NCI-H2196 (cell line): ENCODE results near the gene TBC1D1.

Source experiments
- DNase-seq: peaks from one replicate; lab custom pipeline; 2025; ENCODE audit not compliant: unreplicated experiment; lab: John Stamatoyannopoulos, UW

TBC1D1 gene

DNA sequence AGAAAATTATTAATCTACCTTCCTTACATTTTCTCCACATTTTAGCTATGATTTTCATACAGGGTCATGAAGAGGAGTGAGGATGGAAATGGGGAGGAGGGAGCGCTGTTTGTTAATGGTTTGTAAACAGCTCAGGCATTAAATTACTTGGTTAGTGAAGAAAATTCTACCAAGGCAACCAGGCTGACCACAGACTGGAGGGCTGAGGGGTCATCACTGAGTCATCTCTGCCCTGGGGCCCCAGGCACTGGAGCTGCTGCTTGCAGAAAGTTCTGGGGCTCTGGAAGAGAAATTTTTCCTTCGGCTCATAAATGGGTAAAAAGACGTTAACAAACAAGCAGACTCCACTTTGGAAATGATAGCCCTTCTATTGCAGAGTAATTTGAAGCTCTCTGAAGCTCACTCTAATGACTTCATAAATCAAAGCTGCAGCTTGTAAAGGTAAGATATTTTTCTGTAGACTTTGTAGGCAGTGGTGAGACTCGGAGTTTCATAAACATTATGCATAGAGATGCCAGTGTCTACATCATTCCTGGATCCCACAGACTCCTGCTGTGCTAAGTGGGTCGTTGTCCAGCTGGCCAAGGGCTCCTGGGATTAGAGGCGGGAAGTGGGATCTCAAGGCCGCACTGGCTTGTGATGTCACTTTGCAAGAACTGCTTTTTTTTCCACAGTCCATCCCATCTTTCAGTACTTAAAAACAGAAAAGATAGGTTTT is 228.9 kb downstream of the TBC1D1 start:
- peak; percentile 11 for DNase-seq

DNA sequence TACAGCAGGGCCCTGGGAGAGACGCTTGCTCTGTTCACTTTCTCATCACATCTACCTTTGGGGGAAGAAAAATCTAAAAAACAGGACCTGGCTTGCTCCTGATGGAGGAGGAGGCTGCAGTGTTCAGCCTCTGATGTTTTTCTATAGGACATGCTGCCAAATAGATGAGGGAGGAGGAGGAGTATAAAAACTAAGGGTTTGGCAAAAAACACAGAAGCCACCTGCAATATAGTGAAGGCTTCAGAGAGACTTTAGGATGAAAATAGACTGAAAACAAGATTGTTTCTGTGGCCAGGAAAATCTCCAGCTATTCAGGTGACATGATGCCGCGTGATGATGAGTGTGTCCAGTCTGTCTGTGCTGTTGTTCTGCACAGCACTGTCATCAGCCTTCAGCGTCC is 229.9 kb downstream of the TBC1D1 start:
- no peak for DNase-seq

DNA sequence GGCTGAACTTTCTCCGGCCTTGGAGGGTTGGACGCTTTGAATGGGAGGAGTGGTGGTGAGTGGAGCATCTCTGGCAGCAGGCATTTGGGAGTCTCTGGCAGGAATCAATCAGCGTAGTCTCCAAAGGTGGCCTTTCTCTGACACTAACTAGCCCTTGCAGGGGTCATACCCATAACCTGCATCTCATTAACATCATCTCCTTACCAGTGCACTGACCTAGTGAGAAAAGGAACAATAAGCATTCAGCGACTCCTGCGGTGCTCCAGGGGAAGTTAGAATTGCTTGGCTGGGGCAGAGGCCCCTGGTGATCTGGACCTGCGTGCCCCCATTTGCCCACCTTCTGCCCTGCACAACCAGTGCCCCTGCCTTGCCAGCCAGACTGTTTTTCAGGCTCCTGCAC is 231.2 kb downstream of the TBC1D1 start:
- DNase-seq, result no peak

DNA sequence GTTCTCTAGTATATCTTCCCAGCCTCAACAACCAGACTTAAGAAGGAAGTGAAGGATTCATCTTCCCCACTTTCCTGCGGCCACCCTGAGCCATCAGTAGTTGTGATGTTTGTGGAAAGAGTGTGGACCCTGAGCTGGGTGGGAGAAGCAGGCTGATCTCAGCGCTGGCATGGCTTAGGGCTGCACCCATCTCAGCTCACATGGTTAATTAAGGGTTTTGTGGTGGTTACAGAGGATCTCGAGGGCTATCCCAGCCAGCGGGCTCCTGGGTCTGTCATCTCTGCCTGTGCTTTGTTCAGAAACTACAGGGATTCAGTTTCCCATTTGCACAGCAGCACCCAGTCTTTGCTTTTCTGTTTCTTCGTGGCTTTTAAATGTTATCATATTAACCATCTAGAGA is 232.7 kb downstream of the TBC1D1 start:
- DNase-seq, result no peak

DNA sequence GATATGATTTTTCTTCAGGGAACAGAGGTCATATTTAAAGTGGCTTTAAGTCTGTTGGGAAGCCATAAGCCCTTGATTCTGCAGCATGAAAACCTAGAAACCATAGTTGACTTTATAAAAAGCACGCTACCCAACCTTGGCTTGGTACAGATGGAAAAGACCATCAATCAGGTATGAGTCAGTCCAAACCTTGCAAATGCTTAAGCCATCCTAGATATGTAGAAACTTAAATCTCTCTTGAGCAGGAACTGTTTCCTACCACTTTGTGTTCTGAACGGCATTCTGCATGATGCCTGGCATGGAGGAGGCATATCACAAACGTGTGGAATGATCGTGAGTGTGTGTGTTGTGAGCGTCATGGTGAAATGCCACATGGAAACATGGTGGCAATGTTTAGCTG is 234.1 kb downstream of the TBC1D1 start:
- no peak for DNase-seq

DNA sequence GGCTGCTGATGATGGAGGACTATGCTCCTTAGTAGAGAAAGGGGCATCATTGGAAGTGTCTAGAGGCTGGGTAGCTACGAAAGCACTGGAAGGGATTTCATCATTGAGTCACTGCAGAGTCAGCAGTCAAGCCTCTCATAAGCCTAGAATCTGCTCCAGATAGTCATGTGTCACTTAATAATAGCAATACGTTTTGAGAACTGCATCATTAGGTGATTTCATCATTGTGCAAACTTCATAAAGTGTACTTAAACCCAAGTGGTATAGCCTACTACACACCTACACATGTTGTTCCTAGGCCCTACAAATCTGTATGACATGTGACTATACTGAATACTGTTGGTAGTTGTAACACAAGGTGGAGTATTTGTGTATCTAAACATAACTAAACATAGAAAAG is 234.9 kb downstream of the TBC1D1 start:
- no peak for DNase-seq

DNA sequence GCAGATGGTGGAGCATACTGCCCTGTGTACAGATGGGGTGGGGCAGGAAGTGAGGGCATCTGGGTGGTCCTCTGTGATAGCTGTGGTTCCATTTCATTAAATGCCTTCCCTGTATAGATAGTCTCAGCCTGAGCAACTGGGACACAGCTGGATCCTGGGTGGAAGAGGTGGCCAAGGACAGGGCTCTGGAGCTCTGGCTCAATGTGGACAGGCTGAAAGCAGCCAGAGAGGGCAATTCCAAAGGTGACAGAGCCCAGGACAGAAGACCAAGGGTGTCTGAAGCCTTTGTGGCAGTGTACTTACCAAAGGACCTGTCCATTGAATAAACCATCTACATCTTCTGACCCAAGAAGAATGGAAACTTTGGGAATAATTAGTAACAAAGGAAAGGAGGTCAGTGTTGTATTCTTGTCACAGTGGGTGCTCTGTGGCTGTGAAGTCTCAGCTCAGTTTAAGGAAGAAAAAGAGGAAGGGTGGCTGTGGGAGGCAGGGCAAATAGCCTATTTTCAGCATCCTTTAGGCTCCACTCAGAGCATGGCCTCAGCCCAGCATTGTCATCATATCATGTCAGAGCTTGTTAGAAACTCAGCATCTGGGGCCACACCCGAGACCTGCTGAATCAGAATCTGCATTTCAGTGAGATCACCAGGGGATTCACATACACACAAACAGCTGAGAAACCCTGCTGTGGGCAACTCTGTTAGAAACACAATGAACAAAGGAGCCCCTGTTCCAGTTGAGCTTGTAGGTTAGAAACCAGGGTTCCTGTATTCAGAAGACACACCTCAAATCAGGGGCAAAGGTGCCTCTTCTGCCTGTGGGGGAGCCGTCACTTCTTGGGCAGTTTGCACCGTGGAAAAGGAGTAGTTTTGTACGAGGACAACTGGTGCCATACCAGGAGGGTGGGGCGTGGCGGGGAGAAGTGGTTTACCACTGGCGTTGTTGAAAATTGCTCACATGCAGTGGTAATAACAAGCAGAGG is 237.9 kb downstream of the TBC1D1 start:
- DNase-seq, result no peak

DNA sequence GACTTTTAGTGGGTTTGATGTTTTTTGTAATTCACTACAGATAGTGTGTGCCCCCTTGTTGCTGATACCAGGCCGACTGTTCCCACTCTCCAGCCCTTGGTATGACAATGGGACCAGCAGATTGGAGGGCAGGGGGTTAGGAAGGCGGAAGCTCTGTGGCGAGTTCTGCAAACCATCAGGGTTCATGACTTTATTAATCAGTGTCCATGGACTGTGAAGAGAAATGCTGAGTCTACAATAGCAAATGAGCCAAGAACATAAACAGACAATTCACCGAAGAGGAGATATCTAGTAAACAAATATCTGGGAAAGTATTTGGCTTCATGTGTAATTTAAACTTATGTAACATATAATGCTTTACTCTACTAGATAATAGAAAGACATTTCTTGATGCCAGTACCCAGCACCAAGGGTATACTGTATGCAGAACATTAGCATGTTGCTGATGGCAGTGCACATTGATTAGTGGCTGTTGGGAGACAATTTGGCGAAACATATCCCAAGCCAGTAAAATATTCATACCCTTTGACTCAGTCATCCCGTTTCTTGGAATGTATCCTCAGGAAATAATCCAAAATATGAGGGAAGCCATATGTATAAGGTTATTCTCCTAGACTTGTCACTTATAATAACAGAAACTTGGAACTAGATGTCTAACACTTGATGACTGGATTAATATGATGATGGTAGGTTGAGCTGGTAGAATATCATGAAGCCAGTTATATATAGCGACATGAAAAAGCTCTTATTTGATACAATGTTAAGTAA is 238.8 kb downstream of the TBC1D1 start:
- DNase-seq, result no peak

DNA sequence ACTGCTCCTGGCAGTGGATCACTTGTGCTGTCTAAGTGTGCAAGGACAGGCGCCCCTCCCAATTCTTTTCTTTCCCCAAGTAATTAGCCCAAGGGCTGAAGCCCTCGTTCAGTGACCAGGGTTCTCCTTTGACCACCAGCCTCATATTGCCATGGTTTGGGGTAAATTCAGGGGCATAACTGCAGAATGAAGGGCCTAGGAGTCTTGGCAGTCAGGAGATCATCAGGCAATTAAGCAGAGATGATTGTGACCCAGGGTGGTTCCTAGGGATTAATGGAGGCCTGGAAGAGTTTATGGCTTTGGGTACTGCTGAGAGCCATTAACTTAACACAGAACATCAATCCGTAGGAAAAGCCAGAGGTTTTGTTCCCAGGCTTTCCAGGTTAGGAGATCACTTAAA is 240.0 kb downstream of the TBC1D1 start:
- DNase-seq, result no peak

DNA sequence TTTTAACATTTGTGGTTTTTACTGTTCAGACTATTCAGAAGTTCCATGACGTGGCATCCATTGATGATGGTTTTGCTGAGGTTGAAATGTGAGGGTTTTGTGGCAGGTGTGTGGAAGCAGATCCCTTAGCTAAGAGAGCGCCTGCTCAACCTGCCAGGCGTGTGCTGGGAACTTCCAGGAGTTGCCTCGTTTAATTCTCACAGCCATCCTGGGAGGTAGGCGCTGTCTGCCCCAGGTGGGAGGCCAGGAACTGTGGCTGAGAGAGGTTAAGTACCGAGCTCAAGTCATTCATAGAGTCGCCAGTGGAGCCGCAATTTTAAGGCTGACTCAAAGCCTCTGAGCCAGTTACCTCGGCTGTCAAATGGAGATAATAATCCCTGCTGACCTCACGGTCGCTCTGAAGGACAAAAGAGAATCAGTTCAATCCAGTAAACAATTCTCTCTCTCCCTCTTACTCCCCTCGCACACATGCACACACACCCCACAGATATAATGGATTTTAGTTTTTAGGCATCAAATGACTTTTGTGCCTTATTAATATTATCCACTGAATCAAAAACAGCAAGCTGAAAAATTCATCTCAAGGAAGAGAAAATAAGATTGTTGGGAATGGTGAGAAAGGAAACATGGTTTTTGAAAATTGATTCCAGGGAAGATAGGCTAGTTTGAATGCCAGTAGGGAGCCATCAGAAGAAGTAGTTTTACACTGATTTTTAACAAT is 240.6 kb downstream of the TBC1D1 start:
- DNase-seq, result no peak

DNA sequence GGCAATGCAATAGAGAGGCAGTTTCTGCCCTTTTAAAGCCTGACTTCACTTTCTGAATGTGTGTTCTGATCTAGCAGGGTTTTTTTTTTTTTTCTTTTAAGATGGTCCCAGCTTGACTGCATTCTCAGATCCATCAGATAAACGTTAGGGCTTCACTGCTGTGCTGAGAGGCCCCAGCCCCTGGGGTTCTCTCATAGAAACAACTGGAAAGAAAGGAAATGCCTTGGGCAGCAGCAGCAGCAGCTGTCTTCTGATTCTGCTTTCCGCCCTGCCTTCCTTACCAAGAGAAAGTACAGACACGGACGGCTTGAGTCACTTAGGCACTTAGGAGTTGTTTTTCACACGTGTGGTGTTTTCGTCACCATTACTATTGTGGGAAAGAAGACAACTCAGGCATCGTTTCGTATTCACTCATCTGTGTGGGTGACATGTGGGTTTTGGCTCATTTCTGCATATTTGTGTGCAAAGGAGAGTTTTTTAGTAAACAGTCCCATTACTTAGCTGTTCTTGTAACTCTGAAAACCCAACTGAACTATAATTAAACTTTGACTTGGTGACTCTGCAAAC is 241.3 kb downstream of the TBC1D1 start:
- no peak for DNase-seq

DNA sequence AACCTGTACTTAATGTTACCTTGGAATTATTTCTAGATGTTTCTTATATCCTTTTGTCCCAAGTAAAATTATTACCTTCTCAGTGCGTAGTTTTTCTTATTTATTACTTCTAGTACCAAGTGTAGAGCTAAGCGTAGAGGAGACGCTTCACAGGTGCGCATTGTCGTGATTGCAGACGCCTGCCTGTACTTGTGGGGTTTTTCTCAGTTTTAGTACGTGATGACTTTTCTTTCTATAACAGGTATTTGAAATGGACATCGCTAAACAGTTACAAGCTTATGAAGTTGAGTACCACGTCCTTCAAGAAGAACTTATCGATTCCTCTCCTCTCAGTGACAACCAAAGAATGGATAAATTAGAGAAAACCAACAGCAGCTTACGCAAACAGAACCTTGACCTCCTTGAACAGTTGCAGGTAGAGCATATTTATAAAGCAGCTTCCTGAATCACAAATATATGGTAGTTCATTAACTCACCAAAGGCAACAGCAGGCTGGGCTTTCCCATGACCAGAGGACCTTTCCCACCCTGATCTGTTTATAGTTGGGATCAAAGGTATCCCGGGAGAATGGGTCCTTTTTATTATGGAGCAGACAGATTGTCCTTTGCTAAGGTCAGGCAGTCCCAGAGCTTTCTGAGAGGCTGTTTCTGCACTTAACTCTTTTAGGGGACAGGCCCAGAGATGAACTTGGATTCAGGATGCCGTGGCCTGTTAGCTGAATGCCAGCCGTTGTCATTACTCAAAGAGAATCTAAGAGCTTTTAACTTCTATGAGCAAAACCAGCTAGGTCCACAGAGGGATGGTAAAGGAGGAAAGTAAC is 242.2 kb downstream of the TBC1D1 start:
- no peak for DNase-seq

DNA sequence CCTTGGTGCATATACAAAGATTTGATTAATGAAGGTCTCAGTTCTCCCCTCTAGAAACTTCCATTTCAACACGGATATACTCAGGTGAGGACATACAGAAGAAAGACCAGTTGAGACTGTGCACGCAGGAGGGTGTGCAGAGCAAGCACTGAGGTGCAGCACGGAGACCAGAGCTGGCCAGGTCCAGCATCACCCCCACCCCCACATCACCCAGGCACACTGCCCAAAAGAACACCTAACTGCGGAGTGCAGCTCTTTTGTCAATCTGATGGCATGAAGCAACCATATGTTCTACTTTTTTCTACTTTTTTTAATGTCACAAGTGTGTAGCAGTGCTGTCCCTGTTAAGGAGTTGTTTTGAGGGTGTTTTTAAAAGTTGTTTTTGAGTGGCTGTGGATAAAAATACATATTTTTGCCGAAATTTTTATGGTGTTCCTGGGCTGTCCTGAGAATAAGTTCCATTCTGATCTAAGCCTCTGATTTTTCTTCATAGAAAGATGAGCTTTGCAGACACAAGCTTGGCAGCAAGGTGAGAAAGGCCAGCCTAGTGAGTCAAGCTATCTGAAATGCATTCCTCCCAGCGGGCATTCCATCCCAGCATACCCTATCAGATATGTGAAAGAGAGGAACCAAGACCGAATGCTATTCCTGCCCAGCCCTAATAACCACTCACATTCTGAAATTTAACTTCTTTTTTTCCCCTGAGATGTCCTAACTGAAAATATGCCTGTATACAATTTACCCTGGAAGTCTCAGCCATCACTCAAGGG is 243.0 kb downstream of the TBC1D1 start:
- DNase-seq, result no peak

DNA sequence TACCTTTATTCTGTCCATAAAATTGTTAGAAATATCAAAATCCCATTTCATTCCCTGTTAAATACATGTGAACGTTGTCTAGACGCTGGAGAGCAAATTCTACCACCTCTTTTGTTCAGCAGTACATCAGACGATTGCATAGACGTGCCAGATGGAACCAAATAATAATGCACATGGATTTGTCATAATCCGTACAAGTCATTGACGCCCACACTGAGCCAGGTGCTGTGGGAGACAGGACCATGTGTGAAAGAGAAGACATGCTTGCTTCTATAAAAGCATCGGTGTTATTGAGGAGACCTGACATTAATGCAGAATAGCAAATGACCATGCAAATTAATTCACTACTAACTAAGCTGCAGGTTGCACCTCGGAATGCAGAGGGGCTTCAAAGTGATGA is 244.3 kb downstream of the TBC1D1 start:
- no peak for DNase-seq

DNA sequence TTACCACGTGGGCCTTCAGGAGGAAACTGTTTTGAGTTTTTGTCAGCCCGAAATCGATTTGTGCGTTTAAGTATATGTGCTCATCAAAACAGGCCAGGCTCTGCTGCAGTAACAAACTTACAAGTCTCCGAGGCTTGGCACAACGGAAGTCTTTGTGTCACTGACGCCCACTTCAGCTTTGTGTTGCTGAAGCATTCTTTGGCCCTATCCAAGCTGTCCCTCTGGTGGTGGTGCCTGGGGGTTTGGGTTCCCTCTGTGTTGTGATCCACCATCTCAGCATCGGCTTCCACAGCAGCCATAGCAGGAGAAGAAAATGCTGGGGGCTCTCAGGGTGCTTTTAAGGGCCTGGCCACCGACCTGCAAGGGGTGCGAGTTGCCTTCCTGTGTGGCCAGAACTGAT is 245.7 kb downstream of the TBC1D1 start:
- DNase-seq, result no peak

DNA sequence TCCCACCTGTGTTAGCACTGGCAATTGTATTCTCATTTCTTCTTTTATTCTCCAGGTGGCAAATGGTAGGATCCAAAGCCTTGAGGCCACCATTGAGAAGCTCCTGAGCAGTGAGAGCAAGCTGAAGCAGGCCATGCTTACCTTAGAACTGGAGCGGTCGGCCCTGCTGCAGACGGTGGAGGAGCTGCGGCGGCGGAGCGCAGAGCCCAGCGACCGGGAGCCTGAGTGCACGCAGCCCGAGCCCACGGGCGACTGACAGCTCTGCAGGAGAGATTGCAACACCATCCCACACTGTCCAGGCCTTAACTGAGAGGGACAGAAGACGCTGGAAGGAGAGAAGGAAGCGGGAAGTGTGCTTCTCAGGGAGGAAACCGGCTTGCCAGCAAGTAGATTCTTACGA is 246.2 kb downstream of the TBC1D1 start:
- no peak for DNase-seq

DNA sequence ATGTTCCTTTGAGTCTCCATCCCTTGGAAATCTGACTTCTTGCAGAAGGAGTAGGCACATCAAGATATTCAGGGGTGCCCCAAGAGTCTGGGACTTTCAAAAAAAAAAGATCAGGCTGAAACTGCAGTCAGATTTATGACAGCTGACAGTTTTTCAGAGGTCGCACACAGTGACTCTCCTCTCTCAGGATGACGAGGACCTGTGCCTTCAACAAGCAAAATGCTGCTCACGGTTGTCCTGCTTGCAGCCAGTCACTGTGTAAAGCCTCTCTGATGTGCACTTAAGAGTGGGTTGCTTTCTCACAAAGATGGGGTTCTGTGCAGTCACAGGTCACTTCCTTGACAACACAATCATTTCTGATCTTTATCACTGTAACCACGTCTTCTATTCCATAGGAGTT is 247.5 kb downstream of the TBC1D1 start:
- no peak for DNase-seq

DNA sequence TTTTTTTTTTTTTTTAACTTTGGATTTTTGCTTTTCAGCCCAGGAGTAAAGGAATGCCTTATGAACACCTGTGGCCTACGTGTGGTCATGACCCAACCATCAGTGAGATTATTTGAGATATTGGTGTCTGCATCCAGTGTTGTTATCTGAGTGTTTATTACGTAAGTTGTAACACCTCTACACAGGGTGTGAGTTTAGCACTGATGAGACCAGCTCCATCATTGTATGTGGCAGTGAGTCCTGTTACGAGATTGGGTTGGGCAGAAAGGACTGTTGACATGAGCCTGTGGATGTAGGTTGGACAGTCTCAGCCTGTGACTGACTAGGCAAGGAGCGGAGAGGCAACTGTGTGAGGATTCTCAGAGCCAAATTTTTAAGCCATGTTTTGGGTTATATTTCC is 248.3 kb downstream of the TBC1D1 start:
- DNase-seq, result no peak

DNA sequence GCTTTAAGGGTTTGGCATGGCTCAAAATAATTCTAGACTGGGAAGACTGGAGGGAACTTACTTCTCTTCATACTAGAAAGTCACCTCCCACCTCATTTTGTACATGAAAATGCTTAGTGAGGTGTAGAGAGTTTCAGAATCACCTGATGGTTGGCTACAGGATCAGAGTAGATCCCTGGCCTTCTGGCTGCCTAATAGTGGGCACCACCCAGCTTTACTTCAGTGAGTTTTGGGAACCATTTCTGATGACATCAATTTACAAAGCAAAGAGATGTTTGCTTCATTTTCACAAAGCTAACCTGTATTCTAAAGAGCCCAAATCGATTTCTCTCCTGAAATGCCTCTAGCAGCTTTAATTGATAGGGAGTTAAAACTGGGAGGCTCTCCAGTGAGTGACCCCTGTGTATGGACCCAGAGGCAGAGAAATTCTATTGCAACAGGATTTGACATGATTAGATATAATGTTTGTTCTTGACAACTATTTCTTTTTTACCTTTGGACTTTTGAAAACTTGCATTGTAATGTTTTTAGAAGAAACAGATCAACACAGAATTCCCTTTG is 249.8 kb downstream of the TBC1D1 start:
- DNase-seq, result no peak
